GM19452 (cell line): ENCODE measurements around the gene OR51L1.
"Not testable (repeated sequence)": the region's sequence is repeated elsewhere in the genome, so short reads cannot be mapped to it uniquely, and the experiment has no call there.

Experiments
- ATAC-seq: cut with Tn5 transposase; IDR thresholded peaks from one replicate; pipeline ENCODE4 v1.9.1; 2021; ENCODE audit not compliant: unreplicated experiment

OR51L1 gene, protein sequence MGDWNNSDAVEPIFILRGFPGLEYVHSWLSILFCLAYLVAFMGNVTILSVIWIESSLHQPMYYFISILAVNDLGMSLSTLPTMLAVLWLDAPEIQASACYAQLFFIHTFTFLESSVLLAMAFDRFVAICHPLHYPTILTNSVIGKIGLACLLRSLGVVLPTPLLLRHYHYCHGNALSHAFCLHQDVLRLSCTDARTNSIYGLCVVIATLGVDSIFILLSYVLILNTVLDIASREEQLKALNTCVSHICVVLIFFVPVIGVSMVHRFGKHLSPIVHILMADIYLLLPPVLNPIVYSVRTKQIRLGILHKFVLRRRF

DNA sequence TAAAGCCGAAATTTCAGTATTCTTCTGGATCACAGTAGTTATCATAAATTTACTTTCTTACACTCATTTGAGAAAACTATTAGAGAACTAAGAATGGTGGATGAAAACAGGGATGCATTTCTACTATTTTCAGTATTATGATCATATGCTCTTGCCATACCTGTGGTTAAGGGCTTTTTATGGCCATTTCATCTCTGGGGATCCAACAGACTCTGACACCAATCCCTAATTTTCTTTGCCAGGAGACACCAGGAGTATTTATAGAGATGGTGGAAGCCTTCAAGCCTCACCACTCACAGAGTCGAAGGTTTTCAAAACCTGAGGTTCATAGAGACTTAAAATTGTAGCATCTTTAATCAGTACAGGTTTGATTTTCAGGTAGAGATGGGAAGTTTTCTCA lies at the start of gene OR51L1:
OR51L1 (plus strand) TSS at position 301 of the 400 bp plus-strand sequence. CDS start 4,132 bp downstream, outside the sequence.
- no peak for ATAC-seq

DNA sequence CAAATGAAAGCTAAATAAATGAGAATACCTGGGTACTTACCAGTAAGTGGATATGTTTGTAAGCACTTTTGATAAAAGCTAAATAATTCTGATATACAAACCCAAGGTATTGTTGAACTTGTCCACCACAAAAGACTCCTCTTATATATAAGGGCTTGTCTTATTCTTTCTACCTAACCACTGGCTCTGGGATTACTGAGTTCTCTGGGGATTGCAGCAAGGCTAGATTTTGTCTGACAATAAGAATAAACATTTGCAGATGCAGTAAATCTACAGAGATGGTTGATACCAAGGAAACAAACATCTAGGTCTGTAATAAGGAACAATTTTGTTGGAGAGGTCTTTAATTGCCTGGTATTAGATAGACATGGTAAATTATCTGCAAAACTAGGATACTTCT lies 47.1 kb upstream of the OR51L1 start, which contains the start of gene OR51A4:
OR51A4 (minus strand) TSS at position 101 of the 400 bp plus-strand sequence. CDS start 505 bp downstream, outside the sequence.
- ATAC-seq = no peak

DNA sequence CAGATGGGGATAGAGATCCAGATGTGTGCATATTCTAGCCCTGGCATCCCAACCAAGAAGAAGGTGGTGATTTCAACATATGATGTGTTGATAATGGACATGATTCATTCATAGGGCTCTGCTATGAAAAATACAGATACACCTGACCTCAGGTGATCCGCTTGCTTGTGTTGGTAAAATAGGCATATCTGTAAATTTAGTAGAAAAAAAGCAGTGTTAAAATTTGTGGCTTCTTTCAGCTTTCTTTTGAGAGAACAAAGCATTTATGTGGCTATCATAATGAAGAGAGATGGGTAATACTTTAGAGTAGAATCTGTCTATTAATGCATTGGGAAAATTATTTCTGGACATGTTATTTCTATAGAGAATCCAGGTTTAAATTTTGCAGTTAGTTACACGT lies 39.0 kb upstream of the OR51L1 start, which contains the start of gene OR51A2:
OR51A2 (minus strand) TSS at position 101 of the 400 bp plus-strand sequence; CDS start at position 101, 0 bp downstream.
- not testable (repeated sequence) for ATAC-seq

DNA sequence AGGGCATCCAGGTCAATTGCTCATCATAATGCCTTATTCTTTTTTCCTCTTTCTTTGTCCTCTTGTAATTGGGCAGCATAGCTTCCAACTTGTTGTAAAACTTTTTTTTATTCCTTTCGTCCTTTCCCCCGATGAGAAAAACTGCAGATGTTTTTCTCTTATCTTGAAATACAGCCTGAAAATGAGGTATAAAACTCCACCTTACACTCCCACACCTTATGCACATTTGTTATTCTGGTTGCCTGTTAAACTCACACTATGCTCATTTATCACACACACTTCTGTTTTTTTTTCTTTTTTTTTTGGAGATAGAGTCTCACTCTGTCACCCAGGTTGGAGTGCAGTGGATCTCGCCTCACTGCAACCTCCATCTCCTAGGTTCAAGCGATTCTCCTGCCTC lies 37.3 kb upstream of the OR51L1 start:
- ATAC-seq = no peak

DNA sequence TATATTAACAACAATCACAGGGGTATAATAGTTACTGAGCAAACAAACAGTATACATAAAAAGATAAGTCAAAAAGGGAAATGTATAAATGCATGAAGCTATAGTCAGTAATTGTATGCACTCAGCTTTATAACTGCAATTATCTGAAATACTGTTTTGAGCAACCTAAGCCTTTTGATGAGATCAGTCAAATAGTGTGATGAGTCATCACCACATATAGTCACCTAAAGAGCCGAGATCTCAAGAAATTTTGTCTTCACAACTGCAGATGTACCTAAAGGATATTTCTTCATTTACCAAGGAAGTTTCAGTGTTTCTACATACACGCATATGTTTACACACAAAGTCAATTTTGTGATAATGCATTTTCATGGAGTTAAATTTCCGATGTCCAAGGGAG lies 33.8 kb upstream of the OR51L1 start:
- no peak for ATAC-seq

DNA sequence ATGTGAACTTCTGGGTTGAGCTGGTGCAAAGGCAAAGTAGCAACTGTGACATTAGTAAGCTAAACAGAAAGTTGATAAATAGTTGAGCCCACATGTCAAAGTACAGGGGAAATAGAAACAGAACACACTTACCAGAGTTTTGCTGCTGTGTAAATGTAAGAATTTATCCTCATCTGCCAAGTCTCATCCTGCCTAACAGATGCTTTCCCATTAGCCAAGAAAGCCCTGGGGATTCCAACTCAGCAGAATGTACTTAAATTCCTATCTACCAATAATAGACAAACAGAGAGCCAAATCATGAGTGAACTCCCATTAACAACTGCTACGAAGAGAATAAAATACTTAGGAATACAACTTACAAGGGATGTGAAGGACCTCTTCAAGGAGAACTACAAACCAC lies 31.8 kb upstream of the OR51L1 start:
- ATAC-seq = no peak

DNA sequence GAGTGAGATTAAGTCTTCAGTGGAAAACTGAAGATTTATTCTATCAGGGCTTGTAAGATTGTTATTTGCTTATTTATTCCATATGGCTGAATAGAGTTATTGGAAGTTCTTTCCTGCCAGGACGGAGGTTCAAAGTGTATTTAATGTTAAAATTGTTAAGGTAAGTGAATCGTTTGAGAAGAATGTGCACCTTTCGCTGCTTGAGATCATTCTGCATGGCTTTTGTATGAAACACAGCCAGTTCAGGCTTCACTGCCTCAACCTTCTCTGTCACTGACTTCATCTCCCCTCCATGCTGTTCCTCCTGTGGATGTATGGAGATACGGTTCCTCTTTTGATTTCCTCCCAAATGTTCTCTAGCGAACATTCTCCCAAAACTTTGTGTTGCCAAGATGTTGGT lies 19.2 kb upstream of the OR51L1 start:
- no peak for ATAC-seq

DNA sequence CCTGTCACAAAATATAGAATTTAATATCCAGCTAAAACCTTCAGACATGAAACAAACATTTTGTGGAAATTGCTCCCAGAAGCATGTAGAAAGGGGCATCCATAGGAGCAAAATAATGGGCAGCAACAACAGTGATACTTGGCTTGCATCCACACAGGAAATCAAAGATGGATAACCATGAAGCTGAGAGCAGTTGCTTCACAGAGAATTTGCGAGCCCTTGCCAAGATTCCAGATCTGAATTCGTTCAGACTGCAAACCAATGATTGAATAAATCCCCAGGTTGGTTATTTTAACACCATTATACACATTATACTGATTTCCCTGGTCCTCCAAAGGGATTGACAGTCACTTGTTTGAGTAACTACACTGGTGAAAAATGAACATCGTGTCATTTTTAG lies 15.6 kb upstream of the OR51L1 start:
- no peak for ATAC-seq

DNA sequence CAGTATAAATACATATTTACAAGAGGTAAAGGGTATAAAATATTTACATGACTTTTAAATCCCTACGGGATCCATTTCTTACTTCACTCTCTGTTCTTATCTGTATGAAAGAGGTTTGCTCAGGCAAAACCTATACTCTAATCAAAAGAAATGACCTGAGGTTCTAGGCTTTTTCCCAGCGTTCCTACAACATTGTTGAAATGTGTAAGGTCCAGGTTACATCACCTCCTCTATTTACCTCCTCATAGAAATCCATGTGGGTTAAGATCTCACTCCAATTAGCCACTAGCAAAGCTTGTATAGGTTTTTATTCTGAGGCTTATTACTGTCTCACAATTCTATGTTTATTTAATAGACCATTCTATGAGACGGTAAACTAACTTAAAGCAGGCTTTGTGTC lies 12.0 kb upstream of the OR51L1 start:
- no peak for ATAC-seq

DNA sequence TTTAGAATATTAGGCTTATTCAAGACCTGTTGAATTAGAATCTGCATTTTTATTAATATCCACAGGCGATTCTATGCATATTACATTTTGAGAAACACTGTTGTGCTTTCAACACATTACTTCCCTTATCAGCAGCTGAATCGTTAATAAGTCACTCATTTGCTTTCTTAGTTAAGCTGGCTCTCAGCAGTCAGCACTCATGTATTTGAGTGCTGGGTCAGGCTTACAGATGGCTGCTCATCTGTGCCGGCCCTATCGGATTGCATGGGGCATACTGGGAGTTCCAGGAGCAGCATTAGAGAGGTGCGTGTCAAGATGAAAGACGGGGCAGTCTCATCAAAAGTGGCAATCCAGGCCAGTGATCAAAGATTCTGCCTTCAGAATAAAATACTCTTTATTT lies 10.8 kb upstream of the OR51L1 start:
- no peak for ATAC-seq

DNA sequence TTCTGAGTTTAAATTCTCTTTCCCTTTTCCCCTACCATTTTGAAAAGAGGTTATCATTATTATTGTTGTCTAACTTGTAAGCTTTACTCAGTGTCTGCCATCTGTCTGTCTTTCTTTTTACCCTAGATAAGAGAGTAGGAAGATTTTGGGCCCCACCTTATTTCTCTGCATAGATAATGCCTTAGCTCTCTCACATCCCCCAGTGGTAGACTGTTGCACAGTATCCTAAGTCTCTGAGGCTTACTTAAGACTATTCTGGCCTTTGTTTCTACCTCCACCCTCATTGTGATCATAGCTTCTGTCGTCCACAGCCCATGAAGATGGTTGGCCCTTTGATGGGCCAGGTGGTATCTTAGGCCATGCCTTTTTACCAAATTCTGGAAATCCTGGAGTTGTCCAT lies 3.6 kb upstream of the OR51L1 start:
- ATAC-seq = no peak

DNA sequence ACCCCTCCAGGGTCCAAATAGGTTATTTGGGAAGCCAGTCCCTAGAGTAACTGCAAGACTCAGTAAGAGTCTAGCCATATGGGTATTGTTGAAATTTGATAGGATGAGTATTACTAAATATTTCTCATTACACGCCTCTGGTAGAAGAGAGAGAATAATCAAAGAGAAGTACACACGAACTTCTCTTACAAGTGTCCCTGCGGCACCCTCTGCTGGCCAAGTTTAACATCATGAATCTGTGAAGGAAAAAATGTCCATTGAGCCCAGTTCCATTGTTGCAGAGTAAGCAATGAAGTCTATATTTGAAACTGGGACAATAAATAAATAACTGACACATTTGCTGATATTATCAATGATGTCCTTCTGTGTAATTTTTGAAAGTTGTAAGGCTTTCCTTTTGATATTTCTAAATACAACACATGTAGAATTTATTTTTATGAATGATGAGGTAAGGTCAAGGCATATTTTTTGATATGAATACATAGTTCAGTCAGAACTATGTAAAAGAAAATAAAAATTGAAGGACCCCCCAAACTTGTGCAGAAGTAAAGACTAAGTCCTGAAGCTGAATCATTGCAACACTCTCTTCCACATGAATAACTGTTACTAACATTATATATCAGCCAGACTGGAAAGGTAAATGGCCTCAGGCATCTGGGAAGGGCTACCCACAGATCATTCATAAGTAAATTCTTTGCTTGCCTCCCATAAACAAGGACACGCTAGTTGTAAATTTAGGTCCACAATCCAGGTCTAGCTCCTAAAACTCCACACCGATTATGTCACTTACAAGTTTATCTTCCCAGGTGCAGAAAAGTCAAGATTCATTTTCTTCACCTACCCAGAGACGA lies 10.0 kb downstream of the OR51L1 start:
- no peak for ATAC-seq

DNA sequence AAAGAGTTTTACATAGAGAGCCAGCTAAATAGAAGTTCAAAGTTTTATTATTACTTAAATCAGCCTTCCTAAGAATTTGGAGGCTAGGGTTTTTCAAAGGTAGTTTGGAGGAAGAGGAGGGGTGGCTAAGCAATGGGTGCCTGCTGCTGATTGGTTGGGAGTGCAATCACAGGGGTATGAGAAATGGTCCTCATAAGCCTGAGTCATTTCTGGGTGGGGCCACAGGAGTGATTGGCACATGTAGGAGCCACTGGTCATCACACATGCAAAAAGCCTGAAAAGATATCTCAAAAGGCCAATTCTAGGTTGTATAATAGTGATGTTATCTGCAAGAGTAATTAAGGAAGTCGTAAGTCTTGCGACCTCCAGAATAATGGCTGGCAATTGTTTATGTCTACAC lies 12.9 kb downstream of the OR51L1 start:
- no peak for ATAC-seq

DNA sequence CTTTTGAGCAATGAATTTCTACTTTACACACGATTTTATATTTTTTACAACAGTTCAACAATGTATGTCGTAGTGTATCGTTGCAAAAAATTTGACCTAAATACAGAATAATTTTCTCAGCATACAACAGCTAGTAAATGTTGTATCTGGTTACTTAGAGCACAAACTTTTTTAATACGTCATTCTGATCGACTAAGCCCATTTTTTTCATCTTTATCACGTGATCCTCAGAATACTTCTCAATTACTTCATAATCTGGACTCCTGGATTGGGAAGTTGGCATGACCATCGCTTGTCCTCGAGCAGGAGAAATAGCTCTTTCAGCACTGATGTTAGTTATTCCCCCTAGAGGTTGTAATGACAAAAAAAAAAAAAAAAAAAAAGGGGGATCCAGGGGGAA lies 16.6 kb downstream of the OR51L1 start:
- no peak for ATAC-seq

DNA sequence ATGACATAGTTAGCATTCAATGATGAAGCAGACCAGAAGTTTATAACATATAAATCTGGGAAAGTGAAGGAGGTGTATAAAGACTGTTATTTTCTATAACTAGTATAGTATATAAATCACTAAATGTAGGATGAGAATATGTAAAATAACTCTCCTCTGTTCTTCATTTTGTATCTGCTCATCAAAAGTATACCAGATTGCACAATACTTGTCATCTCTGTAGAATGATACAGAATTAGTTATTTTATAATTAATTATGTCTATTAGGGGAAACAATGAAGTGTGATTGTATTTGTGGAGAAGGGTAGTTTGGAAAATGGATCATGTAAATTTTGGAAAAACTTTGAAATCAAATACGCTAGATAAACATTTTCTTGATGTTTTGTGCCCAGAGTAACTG lies 18.4 kb downstream of the OR51L1 start:
- no peak for ATAC-seq

DNA sequence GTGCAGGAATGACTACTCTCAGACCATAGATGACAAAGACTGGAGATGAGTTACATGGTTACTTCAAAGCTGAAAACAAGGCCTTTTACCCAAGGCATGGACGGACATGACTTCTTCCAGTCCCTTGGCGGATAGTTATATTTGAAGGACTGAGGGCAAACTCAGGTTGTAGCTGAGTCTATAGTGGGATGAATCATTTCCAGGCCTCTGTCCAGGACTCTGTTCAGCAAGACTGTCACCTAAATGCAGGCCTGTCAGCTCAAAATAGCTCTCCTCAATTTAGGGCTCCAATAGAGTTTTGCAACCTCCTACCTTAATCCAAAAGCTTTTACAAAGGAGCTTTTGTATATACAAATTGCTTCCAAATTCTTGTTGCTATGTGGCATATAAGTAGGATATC lies 27.3 kb downstream of the OR51L1 start:
- no peak for ATAC-seq

DNA sequence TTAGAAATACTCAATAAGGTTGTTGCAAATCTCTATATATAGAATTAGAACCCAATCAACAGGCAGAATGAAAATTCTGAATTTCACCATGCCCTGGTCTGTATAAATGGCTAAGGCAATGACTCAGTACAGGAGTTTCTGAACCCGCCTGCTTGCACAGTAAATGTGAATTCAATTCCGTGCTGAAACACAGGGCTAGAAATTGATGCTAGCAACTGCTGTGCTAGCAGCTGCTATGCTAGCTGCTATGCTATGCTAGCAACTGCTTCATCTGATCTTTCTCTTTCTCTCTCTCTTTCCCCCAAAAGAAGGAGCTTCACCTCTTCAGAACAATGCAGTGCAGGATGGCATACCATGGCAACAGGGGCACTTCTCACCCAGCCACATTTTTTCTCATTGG lies 42.0 kb downstream of the OR51L1 start:
- no peak for ATAC-seq

DNA sequence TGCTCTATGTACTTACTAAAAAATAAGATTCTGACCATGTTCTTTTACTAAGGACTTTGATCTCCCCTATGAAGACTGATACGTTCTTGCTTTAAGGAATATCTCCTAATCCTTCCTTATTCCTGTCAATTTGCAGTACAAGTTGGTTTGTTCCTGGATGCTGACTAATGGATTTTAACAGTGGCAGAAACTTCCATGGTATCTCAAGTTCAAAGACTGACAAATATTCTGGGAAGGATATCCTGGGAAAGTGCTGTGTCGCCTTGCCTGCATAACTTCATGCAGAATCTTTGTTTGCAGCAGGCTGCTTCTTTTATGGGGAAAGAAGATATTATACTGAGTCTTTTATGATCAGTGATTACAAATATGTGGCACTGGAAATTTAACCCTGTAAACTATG lies 43.3 kb downstream of the OR51L1 start:
- ATAC-seq = no peak

DNA sequence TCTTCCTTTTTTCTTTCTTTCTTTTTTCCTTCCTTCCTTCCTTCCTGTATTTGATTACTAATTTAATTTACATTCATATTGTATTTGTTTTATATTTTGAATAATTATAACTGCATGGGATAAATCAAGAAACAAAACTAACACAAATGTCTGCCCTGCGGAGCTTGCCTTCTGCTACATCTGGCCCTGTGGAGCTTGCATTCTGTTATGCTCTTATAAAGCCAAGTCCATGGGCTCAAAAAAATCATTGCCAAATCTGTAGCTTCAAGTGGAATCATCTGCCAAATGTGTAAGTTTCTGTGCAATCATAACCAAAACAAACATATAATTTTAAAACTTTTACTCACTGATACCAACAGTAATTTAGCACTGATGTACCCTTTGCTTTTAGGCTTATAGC lies 43.7 kb downstream of the OR51L1 start:
- ATAC-seq = no peak

DNA sequence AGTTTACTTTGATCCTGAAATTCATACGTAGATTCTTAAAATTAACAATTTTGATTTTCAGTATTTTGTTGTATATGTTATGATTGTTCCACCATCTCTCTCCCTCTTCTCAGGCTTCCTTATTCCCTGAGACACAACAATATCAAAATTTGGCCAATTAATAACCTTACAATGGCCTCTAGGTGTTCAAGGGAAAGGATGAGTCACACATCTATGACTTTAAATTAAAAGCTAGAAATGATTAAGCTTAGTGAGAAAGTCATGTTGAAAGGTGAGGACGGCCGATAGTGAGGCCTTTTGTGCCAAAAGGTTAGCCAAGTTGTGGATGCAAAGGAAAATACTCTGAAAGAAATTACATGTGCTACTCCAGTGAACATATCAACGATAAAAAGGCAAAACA lies 46.2 kb downstream of the OR51L1 start:
- ATAC-seq = no peak

DNA sequence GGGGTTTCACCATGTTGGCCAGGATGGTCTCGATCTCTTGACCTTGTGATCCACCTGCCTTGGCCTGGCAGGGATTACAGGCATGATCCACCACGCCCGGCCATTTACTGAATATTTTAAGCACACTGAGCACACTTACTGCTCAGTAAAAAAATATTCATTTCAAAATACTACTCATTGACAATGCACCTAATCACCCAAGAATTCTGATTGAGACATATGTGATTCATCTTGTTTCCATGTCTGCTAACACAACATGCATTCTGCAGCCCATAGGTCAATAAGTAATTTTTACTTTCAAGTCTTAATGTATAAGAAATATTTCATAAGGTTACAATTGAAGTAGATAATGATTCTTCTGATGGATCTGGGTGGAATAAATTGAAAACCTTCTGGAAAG lies 47.4 kb downstream of the OR51L1 start:
- ATAC-seq = no peak

DNA sequence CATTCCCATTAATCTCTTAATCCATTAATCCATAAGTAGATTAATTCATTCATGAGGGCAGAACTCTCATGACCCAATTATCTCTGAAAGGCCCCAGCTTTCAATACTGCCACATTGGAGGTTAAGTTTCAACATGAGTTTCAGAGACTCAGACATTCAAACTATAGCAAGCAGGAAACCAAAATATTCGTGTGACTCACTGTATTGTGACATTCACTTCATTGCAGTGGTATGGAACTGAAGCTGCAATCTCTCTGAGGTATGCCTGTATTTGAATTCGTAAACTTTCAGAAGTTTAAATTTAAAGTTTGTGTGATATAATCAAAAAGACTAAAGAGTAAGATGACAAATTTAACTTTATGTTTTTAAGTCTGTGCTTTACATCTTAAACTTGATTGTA lies 48.7 kb downstream of the OR51L1 start:
- ATAC-seq = no peak
